CD4-positive, alpha-beta T cell treated with Interleukin-17A for 1 hour (primary cell): ENCODE measurements around the gene MCM10.
"Not testable (repeated sequence)": the region's sequence is repeated elsewhere in the genome, so short reads cannot be mapped to it uniquely, and the experiment has no call there.

Experiments used
- DNase-seq: peaks from one replicate; pipeline ENCODE4 v3.0.0-alpha.2; 2020

MCM10 gene

DNA sequence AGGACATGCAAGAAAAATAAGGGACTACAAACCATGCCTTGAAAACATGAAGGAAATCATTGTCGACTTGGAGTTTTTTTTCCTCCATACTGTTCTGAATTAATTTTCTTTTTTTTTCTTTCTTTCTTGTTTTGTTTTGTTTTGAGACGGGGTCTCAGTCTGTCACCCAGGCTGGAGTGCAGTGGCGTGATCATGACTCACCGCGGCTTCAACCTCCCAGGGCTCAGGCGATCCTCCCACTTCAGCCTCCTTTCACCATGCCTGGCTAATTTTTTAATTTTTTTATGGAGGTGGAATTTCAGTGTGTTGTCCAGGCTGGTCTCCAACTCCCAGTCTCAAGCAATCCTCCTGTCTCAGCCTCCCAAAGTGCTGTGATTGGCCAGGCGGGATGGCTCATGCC lies 61.2 kb downstream of the MCM10 start:
- DNase-seq = no peak

DNA sequence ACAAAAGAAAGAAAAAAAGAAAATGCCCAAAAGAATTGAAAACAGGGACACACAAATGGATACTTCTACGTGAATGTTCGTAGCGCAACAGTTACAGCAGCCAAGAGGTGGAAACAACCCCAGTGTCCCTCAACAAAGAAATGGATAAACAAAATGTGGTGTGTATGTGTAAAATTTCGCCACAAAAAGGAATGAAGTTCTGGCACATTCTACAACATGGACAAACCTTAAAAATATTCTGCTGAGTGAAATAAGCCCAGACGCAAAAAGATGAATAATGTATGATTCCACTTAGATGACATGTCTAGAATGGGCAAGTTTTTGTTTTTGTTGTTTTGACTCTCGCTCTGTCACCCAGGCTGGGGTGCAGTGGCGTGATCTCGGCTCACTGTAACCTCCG lies 61.9 kb downstream of the MCM10 start:
- no peak for DNase-seq

DNA sequence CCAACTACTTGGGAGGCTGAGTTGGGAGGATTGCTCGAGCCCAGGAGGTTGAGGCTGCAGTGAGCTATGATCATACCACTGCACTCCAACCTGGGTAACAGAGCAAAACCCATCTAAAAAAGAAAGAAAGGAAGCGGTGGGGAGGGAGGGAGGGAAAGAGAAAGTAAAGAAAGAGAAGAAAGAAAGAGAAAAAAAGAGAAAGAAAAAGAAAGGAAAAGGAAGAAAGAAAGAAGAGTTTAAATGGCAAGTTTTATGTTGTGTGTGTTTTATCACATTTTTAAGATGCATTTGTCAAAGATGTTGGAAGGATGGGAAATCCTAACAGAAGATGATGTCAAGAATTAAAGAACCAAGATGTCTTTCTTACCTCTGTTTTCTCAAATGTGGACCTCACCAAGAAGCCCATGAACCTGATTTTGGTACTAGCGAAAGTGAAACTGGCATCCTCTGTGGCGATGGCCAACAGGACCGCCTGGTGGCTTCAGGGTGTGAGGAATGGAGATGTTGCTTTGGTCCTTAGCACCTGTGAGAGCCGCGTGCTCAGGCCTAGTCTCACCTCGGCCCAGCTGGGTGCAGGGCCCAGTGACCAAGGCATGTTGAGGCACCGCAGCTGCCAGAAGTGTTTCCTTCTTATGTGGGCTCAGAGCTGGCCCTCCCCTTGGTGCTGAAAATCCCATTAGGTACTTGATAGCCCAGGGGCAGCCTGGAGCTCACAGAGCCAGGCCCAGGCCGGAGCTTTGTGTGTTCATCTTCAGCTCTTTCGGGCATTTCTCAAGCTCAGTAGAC lies 63.0 kb downstream of the MCM10 start:
- DNase-seq = no peak

DNA sequence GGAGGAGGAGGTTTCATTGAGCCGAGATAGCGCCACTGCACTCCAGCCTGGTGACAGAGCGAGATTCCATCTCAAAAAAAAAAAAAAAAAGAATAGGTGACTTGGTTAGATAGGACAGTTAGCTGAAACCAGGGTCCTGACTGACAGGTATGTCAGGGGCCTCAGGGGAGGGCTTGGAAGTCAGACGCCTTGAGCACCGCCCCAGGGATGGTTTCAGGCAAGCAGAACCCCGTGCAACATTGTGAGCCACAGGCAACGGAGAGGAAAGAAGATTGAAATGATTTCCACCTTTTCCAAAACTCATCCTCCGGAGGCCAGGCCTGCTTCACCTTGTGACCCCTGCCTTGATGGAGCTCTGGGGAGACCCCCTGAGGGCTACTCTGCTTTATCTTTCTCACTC lies 64.2 kb downstream of the MCM10 start:
- DNase-seq = no peak

DNA sequence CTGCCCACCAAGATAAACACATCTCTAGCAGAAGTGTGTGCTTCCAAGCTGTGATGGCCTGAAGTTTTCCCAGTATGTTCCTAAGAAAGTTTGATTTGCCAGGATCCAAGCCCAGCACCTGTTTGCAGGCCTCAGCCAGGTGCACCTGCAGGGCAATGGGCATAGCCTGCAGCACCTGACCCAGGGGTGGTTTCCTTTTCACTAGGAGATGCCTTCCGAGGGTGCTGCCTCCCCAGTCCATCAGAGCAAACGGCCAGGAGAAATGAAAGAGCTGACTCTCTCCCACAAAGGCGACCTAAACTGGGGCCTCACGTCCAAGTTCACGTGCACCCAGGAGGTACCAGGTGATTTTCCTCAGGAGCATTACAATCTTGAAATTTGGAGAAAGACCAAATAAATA lies 65.7 kb downstream of the MCM10 start:
- no peak for DNase-seq

DNA sequence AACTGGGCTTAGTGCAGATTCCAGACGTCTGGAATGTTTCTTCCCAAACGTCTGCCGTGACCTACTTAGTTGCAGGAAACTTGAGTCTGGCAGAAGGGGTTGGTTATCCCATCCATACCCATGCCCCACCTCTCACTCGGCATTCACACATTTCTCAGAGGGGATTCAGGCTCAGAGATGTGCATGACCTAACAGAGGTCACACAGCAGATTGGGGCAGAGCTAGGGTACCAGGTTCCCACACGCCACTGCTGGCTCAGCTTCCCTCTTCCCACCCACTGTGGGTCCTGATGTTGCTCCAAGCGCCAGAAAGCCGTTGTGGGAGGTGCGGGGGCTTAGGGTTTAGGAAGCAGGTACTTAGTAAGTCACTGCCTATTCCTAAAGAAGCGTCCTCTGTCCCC lies 69.8 kb downstream of the MCM10 start:
- DNase-seq = no peak

DNA sequence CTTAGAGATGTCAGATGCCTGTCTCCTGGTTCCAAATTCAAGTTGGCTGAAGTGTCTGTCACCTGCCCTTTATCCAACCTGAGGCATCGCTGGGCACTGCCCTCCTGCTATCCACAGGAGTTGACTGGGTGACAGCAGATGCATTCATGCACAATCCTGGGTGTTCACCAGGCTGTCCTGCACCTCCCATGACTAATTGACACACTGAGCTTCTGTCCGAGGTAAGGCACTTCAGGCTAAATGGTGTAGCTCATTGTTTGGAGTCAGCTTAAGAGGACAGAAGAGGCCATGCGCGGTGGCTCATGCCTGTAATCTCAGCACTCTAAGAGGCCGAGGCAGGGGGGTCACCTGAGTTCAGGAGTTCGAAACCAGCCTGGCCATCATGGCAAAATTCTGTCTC lies 70.5 kb downstream of the MCM10 start:
- no peak for DNase-seq

DNA sequence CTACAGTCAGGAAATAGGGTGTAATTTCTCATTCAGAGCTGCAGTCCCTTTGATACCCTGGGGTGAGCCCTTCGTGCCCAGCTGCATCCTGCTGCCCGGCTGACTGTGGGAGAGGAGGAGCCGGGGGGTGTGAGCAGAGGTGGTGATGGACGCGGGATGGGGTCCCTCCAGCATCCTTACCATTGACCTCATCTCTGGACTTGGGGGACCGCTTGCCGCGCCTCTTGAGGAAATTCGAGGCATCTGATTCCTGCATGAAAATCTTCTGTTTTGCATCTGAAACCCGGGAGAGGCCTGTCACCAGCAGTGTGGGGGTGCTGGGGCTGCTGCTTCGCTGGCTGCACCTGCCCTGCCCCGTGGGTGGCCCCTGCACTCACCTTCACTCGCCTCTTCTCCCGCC lies 72.0 kb downstream of the MCM10 start:
- DNase-seq = no peak

DNA sequence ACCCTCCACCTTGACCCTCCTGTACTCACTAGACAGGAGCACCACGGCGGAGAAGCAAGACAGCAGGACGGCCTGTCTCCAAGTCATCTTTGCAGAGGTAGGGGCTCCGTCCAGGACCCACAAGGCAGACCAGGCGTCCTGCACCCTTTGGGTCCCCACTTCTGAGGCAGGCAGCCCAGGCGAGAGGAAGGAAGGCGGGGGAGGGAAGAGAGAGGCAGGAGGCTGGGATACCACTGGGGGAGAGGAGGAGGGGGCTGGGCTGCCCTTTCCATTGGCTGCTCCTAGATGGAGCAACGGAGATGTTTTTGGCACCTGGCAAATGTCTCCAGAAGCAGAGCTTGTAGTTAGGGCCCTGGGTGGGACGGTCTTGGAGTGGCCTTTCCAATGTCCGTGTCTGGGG lies 72.8 kb downstream of the MCM10 start, which contains the start of gene UCMA:
Gene UCMA (minus strand): TSS at position 203 of the 400 bp plus-strand sequence. CDS start 116 bp downstream, at position 87.
- DNase-seq = no peak

DNA sequence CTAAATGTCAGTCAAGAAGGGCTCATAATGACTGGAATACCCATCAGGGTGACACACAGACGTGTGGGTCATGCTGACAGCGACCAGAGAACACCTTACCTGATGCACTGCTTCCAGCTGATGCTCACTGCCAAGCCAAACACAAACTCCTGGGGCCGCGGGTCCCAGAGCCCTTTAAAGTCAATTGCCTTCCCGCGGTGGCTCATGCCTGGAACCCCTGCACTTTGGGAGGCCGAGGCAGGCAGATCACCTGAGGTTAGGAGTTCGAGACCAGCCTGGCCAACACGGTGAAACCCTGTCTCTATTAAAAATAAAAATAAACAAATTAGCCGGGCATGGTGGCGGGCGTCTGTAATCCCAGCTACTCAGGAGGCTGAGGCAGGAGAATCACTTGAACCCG lies 73.4 kb downstream of the MCM10 start:
- not testable (repeated sequence) for DNase-seq

DNA sequence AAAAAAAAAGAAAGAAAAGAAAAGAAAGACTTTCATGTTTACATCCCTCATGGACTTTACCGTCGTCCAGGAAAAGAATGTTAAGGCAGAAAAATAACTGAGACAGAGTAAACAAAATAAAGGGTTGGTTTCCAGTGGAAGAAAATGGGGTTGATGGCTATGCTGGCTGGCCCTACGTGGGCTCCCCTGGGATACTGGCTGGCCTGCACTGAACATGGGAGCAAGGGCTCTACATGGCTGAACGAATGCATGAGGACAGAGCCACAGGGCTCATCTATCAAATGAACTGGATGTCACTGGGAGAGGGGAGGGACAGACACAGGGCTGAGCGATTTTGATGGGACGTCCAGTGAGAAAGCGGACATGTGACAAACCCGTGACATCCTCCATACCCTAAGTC lies 75.3 kb downstream of the MCM10 start:
- DNase-seq = no peak

DNA sequence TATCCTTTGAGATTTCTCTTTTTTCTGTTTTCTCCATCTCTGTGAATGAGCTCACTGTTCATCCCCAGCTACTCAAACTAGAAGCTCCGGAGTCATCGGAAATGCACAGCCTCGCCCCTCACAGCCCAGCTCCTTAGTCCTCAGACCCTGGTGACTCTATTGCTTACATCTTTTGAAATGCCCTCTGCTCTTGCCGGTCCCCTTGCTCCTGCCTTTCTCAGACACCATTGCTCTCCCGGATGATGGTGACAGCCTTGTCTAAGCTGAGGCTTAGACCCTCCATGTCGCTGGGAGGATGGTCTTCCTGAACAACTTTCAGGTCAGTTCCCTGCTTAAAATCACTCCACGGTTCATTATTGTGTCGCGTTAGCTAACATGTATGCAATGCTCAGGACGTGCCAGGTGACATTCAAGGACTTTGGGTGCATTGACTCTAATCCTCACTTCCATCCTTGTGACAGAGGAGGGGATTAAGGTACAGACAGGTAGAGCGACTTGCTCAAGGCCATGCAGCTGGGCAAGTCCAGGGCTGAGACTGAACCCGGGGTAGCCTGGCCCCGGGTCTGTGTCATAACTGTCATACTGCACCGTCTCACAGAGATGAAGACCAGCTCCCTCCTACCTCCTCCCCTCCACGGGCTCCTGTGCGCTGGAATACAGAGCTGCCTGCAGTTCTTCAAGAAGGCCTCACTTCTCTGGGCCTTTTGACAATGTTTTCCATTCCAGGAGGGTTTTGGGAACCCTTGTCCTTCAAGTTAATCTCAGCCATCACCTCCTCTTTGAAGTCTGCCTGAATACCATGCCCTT lies 77.1 kb downstream of the MCM10 start:
- no peak for DNase-seq

DNA sequence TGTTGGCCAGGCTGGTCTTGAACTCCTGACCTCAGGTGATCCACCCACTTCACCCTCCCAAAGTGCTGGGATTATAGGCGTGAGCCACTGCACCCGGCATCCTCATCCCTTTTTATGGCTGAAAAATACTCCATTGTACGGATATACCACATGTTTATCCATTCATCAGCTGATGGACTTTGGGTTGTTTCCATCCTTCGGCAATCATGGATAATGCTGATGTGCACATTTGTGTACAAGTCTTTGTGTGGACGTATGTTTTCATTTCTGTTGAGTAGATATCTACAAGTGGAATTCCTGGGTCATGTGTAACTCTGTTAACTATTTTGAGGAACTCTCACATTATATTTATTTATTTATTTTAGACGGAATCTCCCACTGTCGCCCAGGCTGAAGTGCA lies 78.6 kb downstream of the MCM10 start:
- DNase-seq = no peak

DNA sequence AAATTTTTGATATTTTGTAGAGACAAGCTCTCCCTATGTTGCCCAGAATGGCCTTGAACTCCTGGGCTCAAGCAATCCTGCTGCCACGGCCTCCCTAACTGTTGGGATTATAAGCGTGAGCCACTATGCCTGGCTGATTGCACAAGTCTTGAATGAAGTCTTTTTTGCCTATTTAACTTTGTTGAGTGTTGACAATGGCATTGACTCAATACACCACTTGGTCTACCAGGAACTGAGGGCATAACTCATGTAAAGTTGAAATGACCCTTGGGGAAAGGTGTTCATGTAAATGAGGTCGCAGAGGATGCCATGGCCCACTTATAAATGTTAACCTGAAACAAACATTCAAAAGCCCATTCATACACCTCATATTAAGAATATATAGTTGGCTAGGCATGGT lies 80.3 kb downstream of the MCM10 start:
- no peak for DNase-seq

DNA sequence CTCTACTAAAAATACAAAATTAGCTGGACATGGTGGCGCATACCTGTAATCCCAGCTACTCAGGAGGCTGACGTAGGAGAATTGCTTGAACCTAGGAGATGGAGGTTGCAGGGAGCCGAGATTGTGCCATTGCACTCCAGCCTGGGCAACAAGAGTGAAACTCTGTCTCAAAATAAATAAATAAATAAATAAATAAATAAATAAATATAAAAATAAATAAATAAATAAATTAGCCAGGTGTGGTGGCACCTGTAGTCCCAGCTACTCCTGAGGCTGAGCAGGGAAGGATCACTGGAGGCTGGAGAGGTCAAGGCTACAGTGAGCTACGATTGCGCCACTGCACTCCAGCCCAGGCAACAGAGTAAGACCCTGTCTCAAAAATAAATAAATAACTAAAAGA lies 80.9 kb downstream of the MCM10 start:
- not testable (repeated sequence) for DNase-seq

DNA sequence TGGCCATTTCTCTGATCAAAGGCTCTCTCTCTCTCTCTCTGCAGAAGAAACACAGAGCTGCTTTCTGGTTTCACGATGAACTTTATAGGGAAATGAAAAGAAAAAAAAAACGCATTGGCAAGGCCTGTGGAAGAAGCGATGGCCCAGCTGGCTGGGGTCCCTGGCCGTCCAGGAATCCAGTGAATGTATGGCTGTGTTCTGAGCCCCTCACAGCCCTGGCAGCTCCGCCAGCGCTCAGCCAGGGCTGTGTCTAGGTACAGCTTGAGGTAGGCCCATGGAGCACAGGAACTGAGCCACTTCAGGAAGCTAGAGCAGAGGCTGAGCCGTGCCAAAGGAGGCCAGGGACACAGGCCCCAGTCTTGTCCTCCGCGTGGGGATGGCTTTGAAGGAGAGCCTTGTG lies 85.9 kb downstream of the MCM10 start:
- no peak for DNase-seq

DNA sequence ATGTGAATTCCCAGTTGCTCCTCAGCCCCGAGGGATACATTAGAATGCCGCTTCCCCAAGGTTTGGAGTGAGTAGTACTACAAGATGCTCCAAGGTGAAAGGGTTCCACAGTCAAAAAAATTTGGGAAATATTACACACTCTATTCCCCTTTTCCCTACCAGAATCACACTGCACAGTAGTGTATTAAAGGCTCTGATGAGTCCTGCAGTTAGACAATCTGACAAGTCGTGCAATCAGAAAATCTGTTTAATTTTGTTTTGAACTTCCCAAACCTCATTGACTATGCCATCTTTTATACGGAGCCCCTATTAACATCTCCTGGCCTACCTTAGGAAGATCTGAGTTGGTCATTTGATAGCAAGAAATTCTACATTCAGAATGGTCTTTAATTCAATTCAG lies 86.4 kb downstream of the MCM10 start:
- DNase-seq = no peak

DNA sequence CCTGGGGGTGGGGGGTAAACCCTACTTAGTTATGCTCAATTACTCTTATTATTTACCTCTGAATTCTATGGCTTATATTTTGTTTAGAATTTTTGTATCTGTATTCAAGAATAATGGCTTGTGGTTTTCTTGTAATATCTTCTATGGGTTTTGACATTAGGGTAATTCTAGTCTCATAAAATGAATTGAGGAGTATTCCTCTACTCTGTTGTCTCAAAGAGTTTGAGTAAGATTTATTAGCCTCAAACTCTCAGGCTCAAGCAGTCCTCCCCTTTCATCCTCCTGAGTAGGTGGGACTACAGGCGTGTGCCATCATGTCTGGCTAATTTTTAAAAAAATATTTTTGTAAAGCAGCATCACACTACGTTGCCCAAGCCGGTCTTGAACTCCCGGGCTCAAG lies 92.4 kb downstream of the MCM10 start:
- DNase-seq = no peak

DNA sequence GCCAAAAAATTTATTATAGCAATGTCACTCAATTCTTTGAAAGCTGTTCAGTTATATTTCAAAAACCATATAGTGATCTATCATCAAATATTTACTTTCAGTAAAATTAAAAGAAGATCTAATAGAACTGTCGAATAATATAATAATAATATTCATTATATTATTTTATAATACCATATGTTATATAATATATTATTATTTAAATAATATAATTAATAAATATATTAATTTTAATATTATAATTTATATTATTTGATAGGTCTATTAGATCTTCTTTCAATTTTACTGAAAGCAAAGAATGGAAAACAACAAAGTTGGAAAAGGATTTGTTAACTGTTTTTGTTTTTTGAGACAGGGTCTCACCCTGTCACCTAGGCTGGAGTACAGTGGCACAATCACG lies 95.3 kb downstream of the MCM10 start:
- no peak for DNase-seq

DNA sequence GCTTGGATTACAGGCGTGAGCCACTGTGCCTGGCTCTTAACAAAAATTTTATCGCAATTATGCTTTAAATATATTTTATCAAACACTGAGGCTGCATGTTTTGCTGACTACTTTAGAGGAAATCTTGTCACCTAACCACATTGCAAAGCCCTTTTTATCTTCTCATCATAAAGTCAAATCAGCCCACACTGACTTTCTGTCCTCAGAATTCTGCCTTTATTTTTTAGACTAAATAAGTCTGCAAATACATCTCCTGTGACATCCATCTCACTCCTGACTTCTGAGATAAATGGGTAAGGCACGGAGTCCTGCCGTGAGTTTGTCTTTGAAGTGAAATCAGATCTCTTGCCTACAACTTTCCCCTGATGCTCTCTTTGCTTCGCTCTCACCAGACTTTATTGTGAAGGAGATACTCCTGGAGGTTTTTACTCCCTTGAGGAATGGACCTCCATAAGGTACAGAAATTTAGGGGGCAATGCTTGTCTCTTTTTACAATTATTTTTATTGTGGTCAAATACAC lies 96.3 kb downstream of the MCM10 start:
- DNase-seq = no peak
